RWPE2 (cell line): ENCODE data around the gene DYNLL1.
"Not testable (repeated sequence)": the region's sequence is repeated elsewhere in the genome, so short reads cannot be mapped to it uniquely, and the experiment has no call there.

Experiments
- ATAC-seq: fragments of 200-7000 bp; cut with Tn5 transposase; 3 replicates; pipeline ENCODE4 v1.9.1; 2021; ENCODE audit warnings: low read depth
- DNase-seq: peaks from one replicate; pipeline ENCODE4 v3.0.0-alpha.2; 2020; ENCODE audit warnings: low spot score
- H3K27ac ChIP-seq: fragments of 450-650 bp; 2 replicates; pipeline ENCODE4 v1.5.1; 2017; ENCODE audit warnings: mild to moderate bottlenecking; ENCODE audit not compliant: poor library complexity, severe bottlenecking
- H3K27me3 ChIP-seq: fragments of 250-450 bp; sonication (Bioruptor Pico); 2 replicates; pipeline ENCODE4 v1.5.1; 2021; ENCODE audit warnings: mild to moderate bottlenecking, moderate library complexity; ENCODE audit not compliant: insufficient read depth, poor library complexity, severe bottlenecking
- H3K36me3 ChIP-seq: fragments of 250-450 bp; sonication (Bioruptor Pico); 2 replicates; pipeline ENCODE4 v1.5.1; 2020; ENCODE audit warnings: low read depth, mild to moderate bottlenecking, moderate library complexity
- H3K4me1 ChIP-seq: fragments of 250-450 bp; sonication (Bioruptor Pico); 2 replicates; pipeline ENCODE4 v1.5.1; 2021; ENCODE audit warnings: mild to moderate bottlenecking, moderate library complexity; ENCODE audit not compliant: insufficient read depth, poor library complexity, severe bottlenecking
- H3K4me3 ChIP-seq: fragments of 250-450 bp; sonication (Bioruptor Pico); 2 replicates; pipeline ENCODE4 v1.5.1; 2021; ENCODE audit warnings: mild to moderate bottlenecking, moderate library complexity; ENCODE audit not compliant: severe bottlenecking
- H3K9me3 ChIP-seq: fragments of 250-450 bp; sonication (Bioruptor Pico); 2 replicates; pipeline ENCODE4 v1.5.1; 2021; ENCODE audit warnings: mild to moderate bottlenecking, moderate library complexity; ENCODE audit not compliant: severe bottlenecking
- CTCF ChIP-seq: fragments of 450-650 bp; IDR thresholded peaks from one replicate; pipeline ENCODE4 v1.5.1; 2017; ENCODE audit warnings: mild to moderate bottlenecking, moderate library complexity; ENCODE audit not compliant: poor library complexity, severe bottlenecking

The DYNLL1 gene

GRCh38 chr12:120481022-120481767 lies 14.7 kb upstream of the DYNLL1 start:
- Histone ChIP-seq H3K36me3 (no peaks in the 10 kb centered on the region), H3K9me3 (no peaks in the 10 kb centered on the region), H3K27ac (no peak overlapping the region), H3K4me1 (no peaks in the 10 kb centered on the region), H3K4me3 (no peak overlapping the region), H3K27me3 (no peaks in the 10 kb centered on the region)
- no peak for DNase-seq
- ATAC-seq = no peak
- no peak for TF ChIP-seq CTCF

- ATAC-seq = no peak; the same call in 2 of the 3 replicates
Measured at GRCh38 chr12:120483621-120484020, 12.3 kb upstream of the DYNLL1 start.

GRCh38 chr12:120485961-120486881 lies 9.7 kb upstream of the DYNLL1 start:
- ATAC-seq = no peak
- H3K36me3 ChIP-seq = peaks cover 17% of the 10 kb centered on the region; the same call in 1 of the 2 replicates
- DNase-seq = no peak
- no peak for TF ChIP-seq CTCF
- H3K4me3 ChIP-seq = no peak overlapping the region
- H3K27ac ChIP-seq = no peak overlapping the region
- H3K9me3 ChIP-seq = no peaks in the 10 kb centered on the region
- H3K27me3 ChIP-seq = no peaks in the 10 kb centered on the region
- H3K4me1 ChIP-seq = no peaks in the 10 kb centered on the region

More at GRCh38 chr12:120483621-120484020, 12.3 kb upstream of the DYNLL1 start:
- H3K36me3 ChIP-seq = peaks cover 7% of the 10 kb centered on the region; the same call in 1 of the 2 replicates
- no peak overlapping the region for H3K27ac ChIP-seq
- no peak for TF ChIP-seq CTCF
- H3K27me3 ChIP-seq = no peaks in the 10 kb centered on the region
- H3K4me1 ChIP-seq = no peaks in the 10 kb centered on the region
- no peaks in the 10 kb centered on the region for H3K9me3 ChIP-seq
- H3K4me3 ChIP-seq = no peak overlapping the region
- no peak for DNase-seq

GRCh38 chr12:120487552-120487951 lies 8.4 kb upstream of the DYNLL1 start:
- peaks cover 24% of the 10 kb centered on the region for H3K36me3 ChIP-seq
- not testable (repeated sequence) for ATAC-seq, H3K4me3 ChIP-seq, H3K4me1 ChIP-seq, DNase-seq, H3K27ac ChIP-seq, H3K27me3 ChIP-seq, H3K9me3 ChIP-seq

- no peak for DNase-seq
- H3K4me1 ChIP-seq = no peaks in the 10 kb centered on the region
- no peaks in the 10 kb centered on the region for H3K27me3 ChIP-seq
- TF ChIP-seq CTCF = no peak
- H3K4me3 ChIP-seq = no peak overlapping the region
- no peak overlapping the region for H3K27ac ChIP-seq
- no peak for ATAC-seq
- peaks cover 24% of the 10 kb centered on the region for H3K36me3 ChIP-seq
- H3K9me3 ChIP-seq = no peaks in the 10 kb centered on the region
Measured at GRCh38 chr12:120488057-120488640, 7.8 kb upstream of the DYNLL1 start.
